ENCODE data around the gene KRTAP9-1.

DNA sequence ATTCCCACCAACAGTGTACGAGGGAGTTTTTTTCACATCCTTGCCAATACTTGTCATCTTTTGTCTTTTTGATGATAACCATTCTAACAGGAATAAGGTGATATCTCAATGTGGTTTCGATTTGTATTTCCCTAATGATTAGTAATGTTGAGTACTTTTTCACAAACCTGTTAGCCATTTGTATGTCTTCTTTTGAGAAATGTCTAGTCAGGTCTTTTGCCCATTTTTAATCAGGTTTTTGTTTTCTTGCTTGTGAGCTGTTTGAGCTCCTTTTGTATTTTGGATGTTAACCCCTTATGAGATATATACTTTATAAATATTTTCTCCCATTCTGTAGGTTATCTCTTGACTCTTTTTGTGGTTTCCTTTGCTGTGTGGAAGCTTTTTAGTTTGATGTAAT is 38.2 kb upstream of the KRTAP9-1 start:
- no peak for TF ChIP-seq CTCF (IDR thresholded peaks at IDR 0.05)
- no peak for TF ChIP-seq POLR2A (IDR thresholded peaks at IDR 0.05)

All from adrenal gland (tissue), 5 donors.